GM04504 (cell line): Measurements from ENCODE around the gene PGLYRP2.

Experiments
- DNase-seq: peaks from one replicate; pipeline ENCODE4 v3.0.0-alpha.2; 2012; ENCODE audit warnings: low read depth

The PGLYRP2 gene

DNA sequence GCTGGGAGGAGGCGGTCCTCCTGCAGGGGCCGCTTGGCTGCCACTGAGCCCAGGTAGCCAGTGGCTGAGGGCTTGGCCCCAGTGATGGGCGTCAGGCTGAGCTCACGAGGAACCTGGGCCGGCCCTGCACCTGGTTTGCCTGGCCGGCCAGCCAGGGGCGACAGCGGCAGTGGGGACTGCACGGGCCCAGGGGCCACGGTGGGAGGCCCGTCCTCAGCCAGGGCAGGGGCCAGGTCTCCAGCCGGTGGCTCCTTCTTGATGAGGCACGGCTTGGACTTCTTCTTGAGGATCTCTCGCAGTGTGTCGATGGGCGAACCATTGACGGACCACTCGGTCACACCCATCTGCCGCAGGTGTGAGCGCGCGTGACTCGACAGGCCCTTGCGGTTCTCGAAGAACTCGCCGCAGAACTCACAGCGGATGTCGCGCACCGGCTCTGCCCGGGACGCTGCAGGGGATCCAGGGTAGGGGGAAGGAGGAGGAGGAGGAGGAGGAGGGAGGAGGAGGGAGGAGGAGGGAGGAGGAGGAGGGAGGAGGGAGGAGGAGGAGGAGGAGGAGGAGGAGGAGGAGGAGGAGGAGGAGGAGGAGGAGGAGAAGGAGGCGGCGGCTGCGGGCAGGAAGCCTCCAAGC lies 53.9 kb downstream of the PGLYRP2 start:
- DNase-seq: no peak

DNA sequence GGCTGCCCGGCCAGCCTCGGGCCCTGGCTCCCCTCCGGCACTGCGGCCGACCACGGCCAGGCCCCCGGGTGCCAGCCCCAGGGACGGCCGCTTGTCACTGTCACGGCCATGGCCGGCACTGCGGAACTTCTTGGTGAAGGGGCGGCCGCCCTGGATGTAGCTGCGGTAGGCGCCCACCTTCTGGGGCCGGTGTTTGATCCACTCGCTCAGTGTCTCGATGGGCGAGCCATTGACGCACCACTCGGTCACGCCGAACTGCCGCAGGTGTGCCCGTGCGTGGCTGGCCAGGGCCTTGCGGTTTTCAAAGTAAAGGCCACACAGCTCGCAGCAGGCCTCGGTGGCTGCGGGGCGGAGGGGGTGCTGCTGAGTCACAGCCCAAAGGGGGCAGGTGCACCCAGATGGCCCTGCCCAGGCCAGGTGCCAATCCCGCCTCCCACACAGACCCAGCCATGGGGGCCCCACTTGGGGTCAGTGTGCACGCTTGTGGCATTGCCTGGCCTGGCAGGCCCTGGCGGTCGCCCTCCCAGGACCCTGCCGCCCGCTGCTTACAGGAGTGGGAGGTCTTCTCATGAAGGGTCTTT lies 54.5 kb downstream of the PGLYRP2 start:
- no peak for DNase-seq

DNA sequence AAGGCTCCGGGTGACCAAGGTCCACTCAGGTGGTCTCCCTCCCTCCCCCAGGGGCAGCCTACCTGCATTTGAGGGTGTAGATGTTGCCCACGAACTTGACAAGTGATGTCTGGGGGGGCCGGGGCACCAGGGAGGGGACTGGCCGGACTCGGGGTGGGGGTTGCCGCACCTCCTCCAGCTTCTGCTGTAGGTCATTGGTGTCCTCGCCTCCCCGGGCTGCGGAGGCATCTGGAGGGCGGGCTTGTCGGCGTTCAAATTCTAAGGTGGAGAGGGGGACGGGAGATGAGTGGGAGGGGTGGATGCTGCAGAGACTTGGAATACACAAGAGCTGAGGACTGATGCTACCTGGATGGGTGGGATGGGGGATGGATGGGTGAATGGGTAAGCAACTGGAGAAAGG lies 55.2 kb downstream of the PGLYRP2 start:
- no peak for DNase-seq

DNA sequence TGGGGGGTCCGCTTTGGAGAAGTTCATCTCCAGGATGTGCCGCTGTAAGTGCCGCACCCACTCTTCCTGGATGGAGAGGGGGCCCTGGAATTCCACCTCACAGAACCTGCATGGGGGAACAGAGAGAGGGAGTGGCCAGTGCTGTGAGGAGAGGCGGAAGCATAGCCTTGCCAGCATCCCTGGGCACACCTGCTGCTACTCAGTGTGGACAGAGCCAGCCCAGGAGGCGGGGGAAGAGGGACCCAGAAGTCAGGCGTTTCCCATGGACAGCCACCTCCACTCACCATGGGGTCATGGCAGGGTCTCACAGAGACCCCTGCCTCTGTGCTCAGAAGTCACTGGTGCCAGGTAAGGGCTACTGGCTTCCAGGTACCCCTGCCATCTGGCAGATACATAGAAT lies 56.2 kb downstream of the PGLYRP2 start:
- no peak for DNase-seq

DNA sequence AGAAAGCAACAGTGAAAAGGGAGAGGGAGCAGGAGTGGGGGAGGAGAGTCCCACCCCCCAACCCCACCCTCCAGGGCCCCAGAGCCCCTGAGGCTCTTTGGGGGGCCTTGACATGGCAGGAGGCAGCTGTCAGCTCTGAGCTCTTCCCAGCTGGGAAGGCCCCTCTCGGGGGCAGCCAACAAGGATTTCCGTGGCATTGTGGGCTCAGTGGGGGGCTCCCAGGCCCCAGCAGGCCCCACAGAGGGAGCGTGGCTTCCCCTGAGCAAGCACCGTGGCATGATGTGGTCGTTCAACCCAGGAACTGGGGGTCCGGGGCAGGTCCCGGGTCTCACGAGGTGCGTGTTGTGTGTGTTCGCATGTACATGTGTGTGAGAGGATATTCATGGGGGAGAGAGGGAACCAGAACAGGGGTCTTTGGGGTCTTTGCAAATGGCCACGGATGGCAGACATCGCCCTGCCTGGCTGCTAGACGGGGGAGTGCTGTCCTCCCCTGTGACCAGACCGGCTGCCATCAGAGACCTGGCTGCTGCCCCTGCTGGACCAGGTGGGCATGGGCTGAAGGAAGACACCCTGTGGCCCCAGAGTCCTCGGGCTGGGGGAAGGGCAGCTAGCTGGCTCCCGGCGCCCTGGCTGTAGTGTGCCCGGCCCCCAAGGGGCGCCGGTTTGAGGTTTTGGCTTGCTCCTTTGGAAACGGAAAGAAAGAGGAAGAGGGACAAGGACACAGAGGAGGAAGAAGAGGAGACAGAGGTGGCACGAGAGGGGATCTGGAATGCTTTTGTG lies 56.8 kb downstream of the PGLYRP2 start:
- DNase-seq: no peak

DNA sequence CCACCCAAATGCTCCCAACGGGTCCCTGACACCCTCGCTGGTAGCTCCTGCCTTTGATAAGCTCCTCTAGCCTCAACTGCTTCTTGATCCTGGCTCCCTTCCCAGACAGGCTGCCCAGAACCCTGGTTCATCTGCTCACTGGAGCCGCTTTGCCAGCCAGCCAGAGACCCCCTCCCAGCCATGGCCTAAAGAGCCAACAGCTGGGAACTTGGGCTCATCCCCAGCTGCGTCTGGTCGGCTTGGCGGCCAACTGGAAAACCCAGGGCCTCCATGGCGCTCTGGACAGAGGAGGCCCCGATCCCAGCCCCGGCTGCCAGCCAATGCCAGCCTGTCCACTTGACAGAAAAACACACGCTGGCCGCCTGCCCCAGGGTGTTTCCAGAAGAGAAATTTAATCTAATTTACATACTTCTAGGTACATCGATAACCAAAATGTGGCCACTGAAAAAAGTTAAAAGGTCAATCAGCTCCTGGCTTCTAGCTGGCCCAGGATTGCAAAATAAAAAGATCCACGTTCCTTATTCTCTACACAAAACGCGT lies 57.5 kb downstream of the PGLYRP2 start:
- DNase-seq: no peak

DNA sequence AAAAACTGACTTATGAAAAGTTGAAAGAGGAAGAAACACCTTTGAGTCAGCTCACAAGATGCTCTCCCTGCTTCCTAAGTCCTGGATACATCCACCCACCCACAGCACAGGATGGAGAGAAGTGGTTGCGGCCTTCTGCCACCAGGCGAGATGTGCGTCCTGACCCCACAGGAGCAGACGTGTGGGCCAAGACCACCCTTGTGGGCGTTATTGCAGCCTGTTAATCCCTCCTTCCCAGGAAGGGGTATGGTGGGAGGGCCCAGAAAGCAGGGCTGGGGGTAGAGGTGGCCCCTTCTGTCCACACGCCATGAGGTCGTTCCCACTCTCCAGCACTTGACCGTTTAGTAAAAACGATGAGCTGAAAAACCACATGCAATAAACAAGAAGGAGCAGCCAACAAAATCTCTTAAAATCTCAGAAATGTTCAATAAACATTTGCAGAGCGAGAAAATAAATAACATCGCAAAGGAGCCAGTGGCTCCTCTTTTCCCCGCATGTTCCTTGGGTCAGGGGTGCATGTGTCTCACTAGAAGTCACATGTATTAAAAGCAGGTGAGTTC lies 58.1 kb downstream of the PGLYRP2 start:
- no peak for DNase-seq

DNA sequence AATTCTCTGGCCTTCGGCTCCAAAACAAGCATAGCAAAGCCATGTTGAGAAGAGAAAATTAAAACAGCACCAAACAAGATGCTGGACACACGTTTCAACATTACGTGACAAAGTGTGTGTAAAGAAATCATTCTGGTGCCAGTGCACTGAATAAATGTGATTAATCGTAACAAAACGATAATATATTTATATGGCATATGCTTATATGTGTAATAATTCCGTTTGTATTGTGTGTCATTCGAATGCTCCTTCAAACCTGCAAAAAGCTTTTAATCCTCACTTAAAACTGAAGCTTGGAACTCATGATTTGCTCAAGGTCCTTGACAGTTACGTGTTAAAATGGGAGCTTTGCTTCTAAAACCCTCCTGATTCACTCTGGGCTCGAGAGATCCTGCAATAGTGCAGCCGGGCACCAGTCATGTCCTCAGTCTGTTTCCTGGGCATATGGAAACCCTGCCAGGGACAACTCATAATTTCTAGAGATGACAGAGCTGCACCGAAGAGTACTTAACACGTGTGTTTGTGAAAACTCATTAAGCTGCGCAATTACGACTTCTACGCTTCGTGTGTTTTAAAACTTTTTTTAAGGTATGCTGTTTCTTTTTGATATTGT lies 59.8 kb downstream of the PGLYRP2 start:
- DNase-seq: peak; percentile 19
